ENCODE data around the gene GNG14. TPM values are rescaled to one million over a fixed set of nuclear protein-coding genes. Genes with fewer than 3 reads are reported as not detected.

The GNG14 gene
- total and polyA plus RNA-seq, 2 of the 13 experiments (the other 11 are each of a cell fraction or from before 2014, with no cell fraction given), result not detected

DNA sequence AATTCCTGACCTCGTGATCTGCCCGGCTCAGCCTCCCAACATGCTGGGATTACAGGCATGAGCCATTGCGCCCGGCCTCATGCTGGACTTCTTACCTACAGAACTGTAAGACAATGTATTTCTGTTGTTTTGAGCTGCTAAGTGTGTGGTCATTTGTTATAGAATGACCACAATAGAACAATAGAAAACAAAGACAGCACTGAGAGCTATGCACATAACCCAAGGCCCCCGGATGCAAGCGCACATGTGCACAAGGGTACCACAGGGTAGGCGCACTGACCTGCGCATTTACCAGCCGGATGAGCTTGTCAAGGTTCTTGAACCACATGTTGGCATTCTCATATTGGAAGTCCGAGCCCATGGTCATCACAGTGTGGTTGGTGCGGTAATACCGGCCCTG, 26.8 kb upstream of the GNG14 start (continued):
- TF ChIP-seq, protein P1, sequence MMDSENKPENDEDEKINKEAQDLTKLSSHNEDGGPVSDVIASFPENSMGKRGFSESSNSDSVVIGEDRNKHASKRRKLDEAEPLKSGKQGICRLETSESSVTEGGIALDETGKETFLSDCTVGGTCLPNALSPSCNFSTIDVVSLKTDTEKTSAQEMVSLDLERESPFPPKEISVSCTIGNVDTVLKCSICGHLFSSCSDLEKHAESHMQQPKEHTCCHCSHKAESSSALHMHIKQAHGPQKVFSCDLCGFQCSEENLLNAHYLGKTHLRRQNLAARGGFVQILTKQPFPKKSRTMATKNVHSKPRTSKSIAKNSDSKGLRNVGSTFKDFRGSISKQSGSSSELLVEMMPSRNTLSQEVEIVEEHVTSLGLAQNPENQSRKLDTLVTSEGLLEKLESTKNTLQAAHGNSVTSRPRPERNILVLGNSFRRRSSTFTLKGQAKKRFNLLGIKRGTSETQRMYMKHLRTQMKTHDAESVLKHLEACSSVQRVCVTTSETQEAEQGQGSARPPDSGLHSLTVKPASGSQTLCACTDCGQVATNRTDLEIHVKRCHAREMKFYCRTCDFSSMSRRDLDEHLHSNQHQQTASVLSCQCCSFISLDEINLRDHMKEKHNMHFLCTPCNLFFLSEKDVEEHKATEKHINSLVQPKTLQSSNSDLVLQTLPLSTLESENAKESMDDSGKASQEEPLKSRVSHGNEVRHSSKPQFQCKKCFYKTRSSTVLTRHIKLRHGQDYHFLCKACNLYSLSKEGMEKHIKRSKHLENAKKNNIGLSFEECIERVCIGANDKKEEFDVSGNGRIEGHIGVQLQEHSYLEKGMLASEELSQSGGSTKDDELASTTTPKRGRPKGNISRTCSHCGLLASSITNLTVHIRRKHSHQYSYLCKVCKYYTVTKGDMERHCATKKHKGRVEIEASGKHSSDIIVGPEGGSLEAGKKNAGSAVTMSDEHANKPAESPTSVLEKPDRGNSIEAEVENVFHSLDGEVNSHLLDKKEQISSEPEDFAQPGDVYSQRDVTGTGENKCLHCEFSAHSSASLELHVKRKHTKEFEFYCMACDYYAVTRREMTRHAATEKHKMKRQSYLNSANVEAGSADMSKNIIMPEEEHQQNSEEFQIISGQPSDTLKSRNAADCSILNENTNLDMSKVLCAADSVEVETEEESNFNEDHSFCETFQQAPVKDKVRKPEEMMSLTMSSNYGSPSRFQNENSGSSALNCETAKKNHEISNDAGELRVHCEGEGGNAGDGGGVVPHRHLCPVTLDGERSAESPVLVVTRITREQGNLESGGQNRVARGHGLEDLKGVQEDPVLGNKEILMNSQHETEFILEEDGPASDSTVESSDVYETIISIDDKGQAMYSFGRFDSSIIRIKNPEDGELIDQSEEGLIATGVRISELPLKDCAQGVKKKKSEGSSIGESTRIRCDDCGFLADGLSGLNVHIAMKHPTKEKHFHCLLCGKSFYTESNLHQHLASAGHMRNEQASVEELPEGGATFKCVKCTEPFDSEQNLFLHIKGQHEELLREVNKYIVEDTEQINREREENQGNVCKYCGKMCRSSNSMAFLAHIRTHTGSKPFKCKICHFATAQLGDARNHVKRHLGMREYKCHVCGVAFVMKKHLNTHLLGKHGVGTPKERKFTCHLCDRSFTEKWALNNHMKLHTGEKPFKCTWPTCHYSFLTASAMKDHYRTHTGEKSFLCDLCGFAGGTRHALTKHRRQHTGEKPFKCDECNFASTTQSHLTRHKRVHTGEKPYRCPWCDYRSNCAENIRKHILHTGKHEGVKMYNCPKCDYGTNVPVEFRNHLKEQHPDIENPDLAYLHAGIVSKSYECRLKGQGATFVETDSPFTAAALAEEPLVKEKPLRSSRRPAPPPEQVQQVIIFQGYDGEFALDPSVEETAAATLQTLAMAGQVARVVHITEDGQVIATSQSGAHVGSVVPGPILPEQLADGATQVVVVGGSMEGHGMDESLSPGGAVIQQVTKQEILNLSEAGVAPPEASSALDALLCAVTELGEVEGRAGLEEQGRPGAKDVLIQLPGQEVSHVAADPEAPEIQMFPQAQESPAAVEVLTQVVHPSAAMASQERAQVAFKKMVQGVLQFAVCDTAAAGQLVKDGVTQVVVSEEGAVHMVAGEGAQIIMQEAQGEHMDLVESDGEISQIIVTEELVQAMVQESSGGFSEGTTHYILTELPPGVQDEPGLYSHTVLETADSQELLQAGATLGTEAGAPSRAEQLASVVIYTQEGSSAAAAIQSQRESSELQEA (CRISPR knock-in tag; IDR thresholded peaks at IDR 0.05; ENCODE audit: not compliant biosample characterization), result no peak

DNA sequence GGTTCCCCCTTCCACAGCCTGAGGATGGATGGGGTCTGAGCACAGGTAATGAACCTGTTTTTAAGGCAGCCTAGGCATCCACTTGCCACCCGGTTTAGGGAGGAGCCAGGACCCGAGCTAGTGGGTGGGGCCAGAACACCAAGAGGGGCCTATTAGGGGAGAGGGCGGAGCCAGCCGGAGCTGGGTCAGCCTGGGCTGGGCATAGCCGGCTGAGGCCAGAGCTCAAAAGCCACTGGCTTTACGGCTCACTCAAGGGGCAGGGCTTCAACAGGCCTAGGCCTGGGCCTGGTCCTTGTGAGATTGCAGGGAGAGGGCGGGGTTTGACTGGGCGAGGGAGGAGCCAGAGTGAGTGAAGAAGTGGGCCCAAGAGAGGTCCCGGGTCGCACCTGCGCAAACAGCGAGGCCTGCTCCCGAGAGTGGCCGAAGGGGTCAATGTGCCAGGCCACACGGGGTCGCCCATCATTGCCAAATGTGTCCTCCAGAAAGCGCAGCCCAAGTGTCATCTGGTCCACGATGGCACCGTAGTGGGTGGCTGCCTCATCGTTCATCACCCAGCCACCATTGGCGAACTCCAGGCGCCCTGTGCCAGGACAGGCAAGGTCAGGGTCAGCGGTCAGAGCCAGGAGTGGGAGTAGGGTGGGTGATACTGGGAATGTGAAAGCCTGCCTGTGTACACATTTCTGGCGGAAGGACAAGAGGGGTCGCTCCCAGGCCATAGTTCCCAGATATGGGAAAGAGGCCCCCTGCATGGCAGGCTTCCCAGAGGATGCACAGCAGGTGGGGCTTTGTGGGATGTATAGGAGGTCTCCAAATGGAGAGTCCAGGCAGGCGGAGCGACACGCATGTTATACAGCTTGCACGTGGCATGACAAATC, 23.2 kb upstream of the GNG14 start:
- ATAC-seq (peak; percentile 18), FAIRE-seq (no peak), DNase-seq (ENCODE audit: low spot score) (peak; percentile 24)
- Histone ChIP-seq H3K9ac (ENCODE audit: insufficient read depth, low read depth, low read length) (no peak overlapping the region), H3K4me1 (ENCODE audit: insufficient read depth, low read length) (peaks cover 33% of the 10 kb centered on the region), H2AFZ (ENCODE audit: low read length) (no peak overlapping the region), H3K27me3 (ENCODE audit: control insufficient read depth in 1 of 2, insufficient read depth in 2 of 2, low read length in 2 of 2) (no peaks in the 10 kb centered on the region; a peak in 1 of 5 replicates), H4K20me1 (ENCODE audit: insufficient read depth, low read length) (no peaks in the 10 kb centered on the region), H3K9me3 (ENCODE audit: low read length) (no peaks in the 10 kb centered on the region), H3K79me2 (ENCODE audit: insufficient read depth, low read length) (peaks cover 22% of the 10 kb centered on the region), H3K36me3 (replicated peaks in 1 of 2; ENCODE audit: control insufficient read depth in 1 of 2, insufficient read depth in 2 of 2, low read length in 2 of 2) (peaks cover 0 to 7% of the 10 kb centered on the region in 2 experiments; a peak in 2 of 5 replicates), H3K4me2 (ENCODE audit: low read depth, low read length) (0 out of 2 replicates have a peak overlapping the region, but pooled peaks have one; percentile 97), H3K27ac (ENCODE audit: extremely low read length, insufficient read depth, low read length) (no peak overlapping the region), H3K4me3 (replicated peaks in 1 of 3; ENCODE audit: insufficient read depth in 1 of 3, low read depth in 2 of 3, low read length in 3 of 3) (no peak overlapping the region)
- ChIA-PET CTCF (ENCODE audit: low intra/inter-chr PET ratio, low total read pairs) (no interaction called here), POLR2A (no interaction called here)
- in situ Hi-C loops (cut with HindIII; ENCODE audit: extremely low pct_ligation_motif_present, low pct_unique_long_range_greater_than_20kb) (no loop called here), intact Hi-C loops (cut with micrococcal nuclease; ENCODE audit: unreplicated experiment) (no loop called here)
- no TSS peak for BruUV-seq (replicated peaks)
- 92% methylated on average over 20 of the region's 29 CpGs for WGBS (ENCODE audit: low lambda C conversion rate)
- TF ChIP-seq ZNF549 (CRISPR knock-in tag; IDR thresholded peaks at IDR 0.05), result no peak
- TF ChIP-seq ZFP37 (CRISPR knock-in tag; IDR thresholded peaks at IDR 0.05; ENCODE audit: borderline replicate concordance), result no peak
- TF ChIP-seq ZBTB7B (CRISPR knock-in tag; IDR thresholded peaks at IDR 0.05), result no peak
- TF ChIP-seq, protein P2, sequence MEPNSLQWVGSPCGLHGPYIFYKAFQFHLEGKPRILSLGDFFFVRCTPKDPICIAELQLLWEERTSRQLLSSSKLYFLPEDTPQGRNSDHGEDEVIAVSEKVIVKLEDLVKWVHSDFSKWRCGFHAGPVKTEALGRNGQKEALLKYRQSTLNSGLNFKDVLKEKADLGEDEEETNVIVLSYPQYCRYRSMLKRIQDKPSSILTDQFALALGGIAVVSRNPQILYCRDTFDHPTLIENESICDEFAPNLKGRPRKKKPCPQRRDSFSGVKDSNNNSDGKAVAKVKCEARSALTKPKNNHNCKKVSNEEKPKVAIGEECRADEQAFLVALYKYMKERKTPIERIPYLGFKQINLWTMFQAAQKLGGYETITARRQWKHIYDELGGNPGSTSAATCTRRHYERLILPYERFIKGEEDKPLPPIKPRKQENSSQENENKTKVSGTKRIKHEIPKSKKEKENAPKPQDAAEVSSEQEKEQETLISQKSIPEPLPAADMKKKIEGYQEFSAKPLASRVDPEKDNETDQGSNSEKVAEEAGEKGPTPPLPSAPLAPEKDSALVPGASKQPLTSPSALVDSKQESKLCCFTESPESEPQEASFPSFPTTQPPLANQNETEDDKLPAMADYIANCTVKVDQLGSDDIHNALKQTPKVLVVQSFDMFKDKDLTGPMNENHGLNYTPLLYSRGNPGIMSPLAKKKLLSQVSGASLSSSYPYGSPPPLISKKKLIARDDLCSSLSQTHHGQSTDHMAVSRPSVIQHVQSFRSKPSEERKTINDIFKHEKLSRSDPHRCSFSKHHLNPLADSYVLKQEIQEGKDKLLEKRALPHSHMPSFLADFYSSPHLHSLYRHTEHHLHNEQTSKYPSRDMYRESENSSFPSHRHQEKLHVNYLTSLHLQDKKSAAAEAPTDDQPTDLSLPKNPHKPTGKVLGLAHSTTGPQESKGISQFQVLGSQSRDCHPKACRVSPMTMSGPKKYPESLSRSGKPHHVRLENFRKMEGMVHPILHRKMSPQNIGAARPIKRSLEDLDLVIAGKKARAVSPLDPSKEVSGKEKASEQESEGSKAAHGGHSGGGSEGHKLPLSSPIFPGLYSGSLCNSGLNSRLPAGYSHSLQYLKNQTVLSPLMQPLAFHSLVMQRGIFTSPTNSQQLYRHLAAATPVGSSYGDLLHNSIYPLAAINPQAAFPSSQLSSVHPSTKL (CRISPR knock-in tag; IDR thresholded peaks at IDR 0.05), result no peak
- TF ChIP-seq, protein P3, sequence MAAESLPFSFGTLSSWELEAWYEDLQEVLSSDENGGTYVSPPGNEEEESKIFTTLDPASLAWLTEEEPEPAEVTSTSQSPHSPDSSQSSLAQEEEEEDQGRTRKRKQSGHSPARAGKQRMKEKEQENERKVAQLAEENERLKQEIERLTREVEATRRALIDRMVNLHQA (CRISPR knock-in tag; IDR thresholded peaks at IDR 0.05), result no peak
- no peak for TF ChIP-seq GABPB1 (CRISPR knock-in tag; IDR thresholded peaks at IDR 0.05)
- peak; percentile 16; the same call in 1 of the 2 replicates for TF ChIP-seq ZFX (CRISPR knock-in tag; IDR thresholded peaks at IDR 0.05; ENCODE audit: low read depth)
- no peak for TF ChIP-seq TBX2 (CRISPR knock-in tag; IDR thresholded peaks at IDR 0.05; ENCODE audit: borderline replicate concordance)
